IMR-90 (cell line): ENCODE results near the gene MTOR. TPM values are rescaled to one million over a fixed set of nuclear protein-coding genes. Genes with fewer than 3 reads are reported as not detected.
A peak's percentile ranks its signal among the peaks of the same experiment; 100 is the strongest.

Source experiments
- ATAC-seq: fragments of 200-7000 bp; cut with Tn5 transposase; 2 replicates; pipeline ENCODE4 v1.9.1; 2020; ENCODE audit warnings: low read depth, mild to moderate bottlenecking, moderate library complexity
- BruUV-seq: library from RNA; stranded (reverse); fragments of 400-500 nt; replicated peaks from 2 replicates; lab custom pipeline; 2021; lab: Mats Ljungman, UMichigan
- CTCF ChIA-PET: fragments of 300-600 bp; formaldehyde crosslinking; extraction: SDS; loops from one replicate; lab custom pipeline; 2021; ENCODE audit warnings: antibody characterized with exemption; lab: Yijun Ruan, JAX
- POLR2A ChIA-PET: fragments of 300-600 bp; sonication (Branson Sonifier 250); formaldehyde crosslinking; loops from one replicate; lab custom pipeline; 2022; ENCODE audit warnings: antibody characterized with exemption; ENCODE audit not compliant: unreplicated experiment; lab: Charles Lee
- DNase-seq: peaks from one replicate; pipeline ENCODE4 v3.0.0; 2013
- H2AFZ ChIP-seq: replicated peaks from 2 replicates; pipeline ENCODE3; 2013; ENCODE audit warnings: low read length, mild to moderate bottlenecking; ENCODE audit not compliant: poor library complexity
- H2AK5ac ChIP-seq: 2 replicates; pipeline ENCODE4 v1.6.1; 2013; ENCODE audit warnings: low read depth, low read length, inconsistent platforms
- H2AK9ac ChIP-seq: replicated peaks from 2 replicates; pipeline ENCODE3; 2013; ENCODE audit warnings: mild to moderate bottlenecking, low read depth, low read length, moderate library complexity; ENCODE audit not compliant: poor library complexity
- H2BK120ac ChIP-seq: 2 replicates; pipeline ENCODE4 v1.6.1; 2013; ENCODE audit warnings: low read depth, low read length, inconsistent platforms
- H2BK15ac ChIP-seq: 3 replicates; pipeline ENCODE4 v1.6.1; 2013; ENCODE audit warnings: low read depth, low read length, inconsistent platforms
- H2BK20ac ChIP-seq: 2 replicates; pipeline ENCODE4 v1.6.1; 2013; ENCODE audit warnings: low read depth, mild to moderate bottlenecking, inconsistent platforms, low read length, moderate library complexity
- H2BK5ac ChIP-seq: 2 replicates; pipeline ENCODE4 v1.6.1; 2013; ENCODE audit warnings: mild to moderate bottlenecking, low read depth, low read length, inconsistent platforms; ENCODE audit not compliant: poor library complexity, severe bottlenecking
- H3K14ac ChIP-seq: replicated peaks from 2 replicates; pipeline ENCODE4 v1.6.1; 2013; ENCODE audit warnings: low read depth, low read length, inconsistent platforms
- H3K18ac ChIP-seq: 2 replicates; pipeline ENCODE4 v1.6.1; 2013; ENCODE audit warnings: low read depth, low read length, control low read depth
- H3K23ac ChIP-seq: 2 replicates; pipeline ENCODE4 v1.6.1; 2013; ENCODE audit warnings: low read depth, low read length, inconsistent platforms
- H3K27ac ChIP-seq: 2 replicates; pipeline ENCODE4 v1.5.1; 2013; ENCODE audit warnings: mild to moderate bottlenecking, control low read depth, low read length; ENCODE audit not compliant: insufficient read depth
- H3K27me3 ChIP-seq: 2 replicates; pipeline ENCODE4 v1.6.1; 2013; ENCODE audit warnings: low read length; ENCODE audit not compliant: control insufficient read depth, insufficient read depth
- H3K36me3 ChIP-seq: 2 replicates; pipeline ENCODE4 v1.6.1; 2013; ENCODE audit warnings: low read length, mixed read lengths; ENCODE audit not compliant: control insufficient read depth, insufficient read depth
- H3K4ac ChIP-seq: 2 replicates; pipeline ENCODE4 v1.6.1; 2013; ENCODE audit warnings: low read depth, low read length, inconsistent platforms
- H3K4me1 ChIP-seq: 2 replicates; pipeline ENCODE4 v1.6.1; 2013; ENCODE audit warnings: low read length, mixed read lengths; ENCODE audit not compliant: control insufficient read depth, insufficient read depth
- H3K4me2 ChIP-seq: 2 replicates; pipeline ENCODE4 v1.6.1; 2013; ENCODE audit warnings: low read depth, mild to moderate bottlenecking, control low read depth, low read length, moderate library complexity
- H3K4me3 ChIP-seq: 2 replicates; pipeline ENCODE4 v1.5.1; 2013; ENCODE audit warnings: low read depth, mild to moderate bottlenecking, control low read depth, low read length, moderate library complexity; ENCODE audit not compliant: insufficient read depth
- H3K56ac ChIP-seq: 2 replicates; pipeline ENCODE4 v1.6.1; 2013; ENCODE audit warnings: low read length, inconsistent platforms; ENCODE audit not compliant: insufficient read depth; ENCODE audit errors: extremely low read depth
- H3K79me1 ChIP-seq, 2 experiments: 2 replicates each; pipeline ENCODE4 v1.6.1; 2013; ENCODE audit warnings: low read length in 2 of 2, inconsistent platforms in 1 of 2, low read depth in 1 of 2
- H3K9ac ChIP-seq: 2 replicates; pipeline ENCODE4 v1.6.1; 2013; ENCODE audit warnings: low read depth, low read length, control low read depth
- H3K9me1 ChIP-seq: 2 replicates; pipeline ENCODE4 v1.6.1; 2013; ENCODE audit warnings: low read length, inconsistent platforms; ENCODE audit not compliant: insufficient read depth
- H3K9me3 ChIP-seq: 2 replicates; pipeline ENCODE4 v1.6.1; 2013; ENCODE audit warnings: low read length; ENCODE audit not compliant: control insufficient read depth, insufficient read depth
- H4K20me1 ChIP-seq: 2 replicates; pipeline ENCODE4 v1.6.1; 2013; ENCODE audit warnings: low read length, inconsistent platforms; ENCODE audit not compliant: insufficient read depth
- H4K5ac ChIP-seq: 2 replicates; pipeline ENCODE4 v1.6.1; 2013; ENCODE audit warnings: mild to moderate bottlenecking, low read depth, low read length, control low read depth
- H4K8ac ChIP-seq, 2 experiments: 2 replicates each; pipeline ENCODE4 v1.6.1; 2013; ENCODE audit warnings: low read depth in 2 of 2, low read length in 2 of 2, control low read depth in 1 of 2, inconsistent platforms in 1 of 2
- H4K91ac ChIP-seq: 2 replicates; pipeline ENCODE4 v1.6.1; 2013; ENCODE audit warnings: low read depth, low read length, inconsistent platforms; ENCODE audit not compliant: insufficient read depth
- BHLHE40 ChIP-seq: fragments of 150-350 bp; IDR thresholded peaks from 2 replicates; pipeline ENCODE4 v1.6.1; 2016; ENCODE audit warnings: mild to moderate bottlenecking, low read depth, low read length
- CEBPB ChIP-seq: IDR thresholded peaks from 2 replicates; pipeline ENCODE4 v1.6.1; 2012; ENCODE audit warnings: low read depth, low read length, improper control_type of control experiment
- CHD1 ChIP-seq: IDR thresholded peaks from 2 replicates; pipeline ENCODE4 v1.6.1; 2012; ENCODE audit warnings: low read depth, low read length, improper control_type of control experiment
- MAFK ChIP-seq: IDR thresholded peaks from 2 replicates; pipeline ENCODE4 v1.6.1; 2012; ENCODE audit warnings: low read depth, low read length, improper control_type of control experiment
- MAZ ChIP-seq: IDR thresholded peaks from 2 replicates; pipeline ENCODE4 v1.6.1; 2012; ENCODE audit warnings: low read depth, mild to moderate bottlenecking, low read length, improper control_type of control experiment, moderate library complexity, borderline replicate concordance
- MXI1 ChIP-seq: IDR thresholded peaks from 2 replicates; pipeline ENCODE4 v1.6.1; 2012; ENCODE audit warnings: low read depth, mild to moderate bottlenecking, low read length, moderate library complexity, borderline replicate concordance
- NFE2L2 ChIP-seq: fragments of 150-350 bp; IDR thresholded peaks from 2 replicates; pipeline ENCODE4 v1.6.1; 2016; ENCODE audit warnings: low read depth, mild to moderate bottlenecking, low read length
- POLR2A ChIP-seq: IDR thresholded peaks from 2 replicates; pipeline ENCODE4 v1.6.1; 2012; ENCODE audit warnings: mild to moderate bottlenecking, low read depth, low read length
- RAD21 ChIP-seq: IDR thresholded peaks from 2 replicates; pipeline ENCODE4 v1.6.1; 2012; ENCODE audit warnings: low read length, improper control_type of control experiment
- RFX5 ChIP-seq: IDR thresholded peaks from 2 replicates; pipeline ENCODE4 v1.8.0; 2012; ENCODE audit warnings: low read depth, mild to moderate bottlenecking, low read length, moderate library complexity
- SMC3 ChIP-seq: fragments of 150-350 bp; IDR thresholded peaks from 2 replicates; pipeline ENCODE4 v1.6.1; 2016; ENCODE audit warnings: low read depth, mild to moderate bottlenecking, antibody characterized with exemption, low read length, moderate library complexity
- WGBS, 2 experiments: methylation state at CpG; one replicate each; pipeline versions ENCODE4 v1.1.5 to v1.1.7; 2013; ENCODE audit warnings: missing lambda C conversion rate in 2 of 2; ENCODE audit not compliant: insufficient read length in 1 of 2; ENCODE audit errors: extremely low coverage in 2 of 2; 5-methylcytosine and 5-hydroxymethylcytosine counted together
- dilution Hi-C: fragments of 300-500 bp; cut with HindIII; formaldehyde crosslinking; loops from one replicate; pipeline ENCODE4 v1.14.3; 2018; ENCODE audit warnings: low sequenced_read_pairs; ENCODE audit not compliant: unreplicated experiment
- in situ Hi-C: fragments of 300-500 bp; cut with MboI; formaldehyde crosslinking; loops from 3 replicates; pipeline ENCODE4 v1.14.3; 2019; ENCODE audit warnings: low sequenced_read_pairs, inconsistent platforms, mixed read lengths
- intact Hi-C: fragments of 100-400 bp; cut with micrococcal nuclease; formaldehyde crosslinking; loops from 2 replicates; pipeline ENCODE4 v1.10.0; 2022
- polyA plus RNA-seq, 3 experiments: library from polyadenylated mRNA; depleted of rRNA; stranded (reverse); fragments of >200 nt; gene quantifications; 2 replicates each; pipeline ENCODE4 v1.2.3, GENCODE V29; 2012; ENCODE audit warnings: low replicate concordance in 1 of 3
- total RNA-seq: library from RNA; depleted of rRNA; stranded (reverse); fragments of >200 nt; gene quantifications from 2 replicates; pipeline ENCODE4 v1.2.3, GENCODE V29; 2012
- TF ChIP-seq, protein P1 (sequence below): conservative IDR thresholded peaks from 2 replicates; pipeline ENCODE4 v1.5.1; 2012; ENCODE audit warnings: mild to moderate bottlenecking, low read depth, low read length, improper control_type of control experiment
- TF ChIP-seq, protein P2 (sequence below): fragments of 150-350 bp; IDR thresholded peaks from 2 replicates; pipeline ENCODE4 v1.6.1; 2017; ENCODE audit warnings: mild to moderate bottlenecking, antibody characterized with exemption, low read length, low read depth
- TF ChIP-seq, protein P3 (sequence below): fragments of 150-350 bp; IDR thresholded peaks from 2 replicates; pipeline ENCODE4 v1.6.1; 2016; ENCODE audit warnings: low read depth, mild to moderate bottlenecking, low read length, moderate library complexity, borderline replicate concordance

MTOR gene
- total and polyA plus RNA-seq, 2 of the 4 experiments (the other 2 are of a cell fraction) = 19.2 to 36.7 TPM

DNA sequence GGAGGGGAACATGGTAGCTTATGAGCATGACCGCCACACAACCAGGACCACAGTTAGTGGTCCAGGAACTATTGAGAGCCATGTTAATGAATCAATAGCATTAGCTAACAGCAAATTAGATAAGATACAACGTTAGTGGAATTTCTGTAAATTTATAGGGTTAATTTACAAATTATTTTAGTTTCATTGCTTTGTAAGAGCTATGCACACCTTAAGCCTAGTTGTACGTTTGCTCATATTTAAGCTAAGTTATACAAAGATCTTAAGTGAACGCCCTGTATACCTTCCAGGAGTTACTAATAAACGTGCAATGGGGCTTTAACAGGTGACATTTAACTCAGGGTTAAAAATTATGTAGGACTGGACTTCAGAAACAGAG is 163.4 kb downstream of the MTOR start:
- H4K8ac ChIP-seq = peak overlapping the region; percentile 87 to 95; a peak in 3 of 4 replicates
- BruUV-seq = TSS peak; percentile 53
- H3K4me1 ChIP-seq = 0 out of 2 replicates have a peak, but pooled peaks cover 2% of the 10 kb centered on the region
- no peak overlapping the region for H2BK120ac ChIP-seq
- peak overlapping the region; percentile 80; the same call in 1 of the 2 replicates for H3K4ac ChIP-seq
- peak overlapping the region; percentile 95 for H2AFZ ChIP-seq
- in situ Hi-C loops = no loop called here
- peak overlapping the region; percentile 47; the same call in 1 of the 2 replicates for H3K56ac ChIP-seq
- no peaks in the 10 kb centered on the region for H3K9me1 ChIP-seq
- H3K14ac ChIP-seq = peak overlapping the region; percentile 84
- H3K18ac ChIP-seq = no peak overlapping the region
- no peaks in the 10 kb centered on the region for H3K9me3 ChIP-seq
- peak overlapping the region; percentile 71; the same call in 1 of the 2 replicates for H2AK5ac ChIP-seq
- peak overlapping the region; percentile 87 for H3K9ac ChIP-seq
- peaks cover 8 to 12% of the 10 kb centered on the region in 2 experiments; a peak in 2 of 4 replicates for H3K79me1 ChIP-seq
- H2BK15ac ChIP-seq = no peak overlapping the region
- dilution Hi-C loops = no loop called here
- no CpG with 5 or more reads among the region's 5 CpGs for WGBS, 2 experiments
- peaks cover 21% of the 10 kb centered on the region for H3K36me3 ChIP-seq
- H2AK9ac ChIP-seq = peak overlapping the region; percentile 90
- no peak for ATAC-seq
- H3K4me2 ChIP-seq = peak overlapping the region; percentile 90
- CTCF ChIA-PET = interaction anchor here (3.1 kb wide), 1 partner anchor 61 kb away, joined by 13 read pairs; no protein-coding TSS in a partner anchor
- no peak for DNase-seq
- H3K4me3 ChIP-seq = peak overlapping the region; percentile 81
- POLR2A ChIA-PET = interaction anchor here (1.3 kb wide), 1 partner anchor 11 kb away, joined by 3 read pairs; no protein-coding TSS in a partner anchor
- no peaks in the 10 kb centered on the region for H3K27me3 ChIP-seq
- no peak for TF ChIP-seq BHLHE40
- TF ChIP-seq, protein P1, sequence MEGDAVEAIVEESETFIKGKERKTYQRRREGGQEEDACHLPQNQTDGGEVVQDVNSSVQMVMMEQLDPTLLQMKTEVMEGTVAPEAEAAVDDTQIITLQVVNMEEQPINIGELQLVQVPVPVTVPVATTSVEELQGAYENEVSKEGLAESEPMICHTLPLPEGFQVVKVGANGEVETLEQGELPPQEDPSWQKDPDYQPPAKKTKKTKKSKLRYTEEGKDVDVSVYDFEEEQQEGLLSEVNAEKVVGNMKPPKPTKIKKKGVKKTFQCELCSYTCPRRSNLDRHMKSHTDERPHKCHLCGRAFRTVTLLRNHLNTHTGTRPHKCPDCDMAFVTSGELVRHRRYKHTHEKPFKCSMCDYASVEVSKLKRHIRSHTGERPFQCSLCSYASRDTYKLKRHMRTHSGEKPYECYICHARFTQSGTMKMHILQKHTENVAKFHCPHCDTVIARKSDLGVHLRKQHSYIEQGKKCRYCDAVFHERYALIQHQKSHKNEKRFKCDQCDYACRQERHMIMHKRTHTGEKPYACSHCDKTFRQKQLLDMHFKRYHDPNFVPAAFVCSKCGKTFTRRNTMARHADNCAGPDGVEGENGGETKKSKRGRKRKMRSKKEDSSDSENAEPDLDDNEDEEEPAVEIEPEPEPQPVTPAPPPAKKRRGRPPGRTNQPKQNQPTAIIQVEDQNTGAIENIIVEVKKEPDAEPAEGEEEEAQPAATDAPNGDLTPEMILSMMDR = no peak
- TF ChIP-seq, protein P2, sequence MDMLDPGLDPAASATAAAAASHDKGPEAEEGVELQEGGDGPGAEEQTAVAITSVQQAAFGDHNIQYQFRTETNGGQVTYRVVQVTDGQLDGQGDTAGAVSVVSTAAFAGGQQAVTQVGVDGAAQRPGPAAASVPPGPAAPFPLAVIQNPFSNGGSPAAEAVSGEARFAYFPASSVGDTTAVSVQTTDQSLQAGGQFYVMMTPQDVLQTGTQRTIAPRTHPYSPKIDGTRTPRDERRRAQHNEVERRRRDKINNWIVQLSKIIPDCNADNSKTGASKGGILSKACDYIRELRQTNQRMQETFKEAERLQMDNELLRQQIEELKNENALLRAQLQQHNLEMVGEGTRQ = no peak
- no peak for TF ChIP-seq CEBPB
- TF ChIP-seq MAZ = no peak
- TF ChIP-seq POLR2A = no peak
- no peak for TF ChIP-seq NFE2L2
- no peak for TF ChIP-seq CHD1
- no peak for TF ChIP-seq MXI1
- no peak for TF ChIP-seq MAFK
- TF ChIP-seq, protein P3, sequence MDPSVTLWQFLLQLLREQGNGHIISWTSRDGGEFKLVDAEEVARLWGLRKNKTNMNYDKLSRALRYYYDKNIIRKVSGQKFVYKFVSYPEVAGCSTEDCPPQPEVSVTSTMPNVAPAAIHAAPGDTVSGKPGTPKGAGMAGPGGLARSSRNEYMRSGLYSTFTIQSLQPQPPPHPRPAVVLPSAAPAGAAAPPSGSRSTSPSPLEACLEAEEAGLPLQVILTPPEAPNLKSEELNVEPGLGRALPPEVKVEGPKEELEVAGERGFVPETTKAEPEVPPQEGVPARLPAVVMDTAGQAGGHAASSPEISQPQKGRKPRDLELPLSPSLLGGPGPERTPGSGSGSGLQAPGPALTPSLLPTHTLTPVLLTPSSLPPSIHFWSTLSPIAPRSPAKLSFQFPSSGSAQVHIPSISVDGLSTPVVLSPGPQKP = no peak
- no peak for TF ChIP-seq SMC3
- TF ChIP-seq RFX5 = no peak
- TF ChIP-seq RAD21 = no peak
- intact Hi-C loops = loop anchor here (5.0 kb wide), 1 partner anchor 53 kb away; no protein-coding TSS in a partner anchor
- no peak overlapping the region for H4K91ac ChIP-seq
- H3K23ac ChIP-seq = peak overlapping the region; percentile 66
- no peaks in the 10 kb centered on the region for H4K20me1 ChIP-seq
- H2BK20ac ChIP-seq = no peak overlapping the region
- peak overlapping the region; percentile 71 for H4K5ac ChIP-seq
- H3K27ac ChIP-seq = peak overlapping the region; percentile 85
- peak overlapping the region; percentile 51 for H2BK5ac ChIP-seq
